GM23338 (cell line): ENCODE data around the gene TENM4. TPM values are rescaled to one million over a fixed set of nuclear protein-coding genes. Genes with fewer than 3 reads are reported as not detected.
A peak's percentile ranks its signal among the peaks of the same experiment; 100 is the strongest.

Source experiments
- ATAC-seq: fragments of 200-7000 bp; cut with Tn5 transposase; 3 replicates; pipeline ENCODE4 v1.9.1; 2020
- DNase-seq: peaks from one replicate; pipeline ENCODE4 v3.0.0-alpha.2; 2015; ENCODE audit warnings: low spot score
- H2AFZ ChIP-seq: fragments of 200-600 bp; sonication (generic); 2 replicates; pipeline ENCODE4 v1.8.0; 2016; ENCODE audit warnings: antibody characterized with exemption, mild to moderate bottlenecking, moderate library complexity
- H3F3A ChIP-seq: fragments of 200-600 bp; sonication (generic); replicated peaks from 2 replicates; pipeline ENCODE4 v1.8.0; 2017; ENCODE audit warnings: antibody characterized with exemption, mixed run types, low read depth
- H3K27ac ChIP-seq: fragments of 200-600 bp; sonication (generic); 2 replicates; pipeline ENCODE4 v1.6.1; 2016; ENCODE audit warnings: low read depth
- H3K27me3 ChIP-seq: fragments of 200-600 bp; sonication (generic); 2 replicates; pipeline ENCODE4 v1.8.0; 2016; ENCODE audit warnings: mild to moderate bottlenecking, mixed run types, moderate library complexity; ENCODE audit not compliant: insufficient read depth
- H3K36me3 ChIP-seq: fragments of 200-600 bp; sonication (generic); 2 replicates; pipeline ENCODE4 v1.8.0; 2016; ENCODE audit warnings: mild to moderate bottlenecking; ENCODE audit not compliant: insufficient read depth
- H3K4me1 ChIP-seq: fragments of 200-600 bp; sonication (generic); 2 replicates; pipeline ENCODE4 v1.8.0; 2016; ENCODE audit warnings: mild to moderate bottlenecking, moderate library complexity; ENCODE audit not compliant: insufficient read depth
- H3K4me2 ChIP-seq: fragments of 200-600 bp; sonication (generic); 2 replicates; pipeline ENCODE4 v1.7.1; 2017; ENCODE audit warnings: mixed run types
- H3K4me3 ChIP-seq: fragments of 200-600 bp; sonication (generic); 2 replicates; pipeline ENCODE4 v1.6.1; 2016; ENCODE audit warnings: mixed run types
- H3K79me2 ChIP-seq: fragments of 200-600 bp; sonication (generic); replicated peaks from 2 replicates; pipeline ENCODE4 v1.8.0; 2017; ENCODE audit warnings: mild to moderate bottlenecking; ENCODE audit not compliant: insufficient read depth
- H3K9me2 ChIP-seq: fragments of 200-600 bp; sonication (generic); 2 replicates; pipeline ENCODE4 v1.8.0; 2017; ENCODE audit not compliant: insufficient read depth
- H4K20me1 ChIP-seq: fragments of 200-600 bp; sonication (generic); replicated peaks from 2 replicates; pipeline ENCODE4 v1.8.0; 2017; ENCODE audit warnings: mild to moderate bottlenecking; ENCODE audit not compliant: insufficient read depth
- H3K27ac Mint-ChIP-seq: 2 replicates; pipeline ENCODE4 v1.8.0; 2020; ENCODE audit warnings: inconsistent platforms, mild to moderate bottlenecking, moderate library complexity, mixed read lengths
- H3K27me3 Mint-ChIP-seq: 3 replicates; pipeline ENCODE4 v1.8.0; 2022; ENCODE audit warnings: low read depth, mild to moderate bottlenecking, moderate library complexity, mixed read lengths, inconsistent platforms; ENCODE audit not compliant: insufficient read depth, poor library complexity
- H3K36me3 Mint-ChIP-seq: 3 replicates; pipeline ENCODE4 v1.8.0; 2021; ENCODE audit warnings: low read depth, mild to moderate bottlenecking, inconsistent platforms, moderate library complexity, mixed read lengths
- H3K4me1 Mint-ChIP-seq: 3 replicates; pipeline ENCODE4 v1.8.0; 2020; ENCODE audit warnings: mild to moderate bottlenecking, inconsistent platforms, mixed read lengths
- H3K4me3 Mint-ChIP-seq: 3 replicates; pipeline ENCODE4 v1.8.0; 2021; ENCODE audit warnings: moderate library complexity, mild to moderate bottlenecking, inconsistent platforms, mixed read lengths
- H3K9me3 Mint-ChIP-seq: 3 replicates; pipeline ENCODE4 v1.8.0; 2020; ENCODE audit warnings: moderate library complexity, mild to moderate bottlenecking, inconsistent platforms, mixed read lengths
- EZH2 ChIP-seq: fragments of 200-600 bp; sonication (generic); IDR thresholded peaks from one replicate; pipeline ENCODE4 v1.8.0; 2017; ENCODE audit warnings: antibody characterized with exemption, mild to moderate bottlenecking, low read depth; ENCODE audit not compliant: unreplicated experiment
- NANOG ChIP-seq: IDR thresholded peaks from 2 replicates; pipeline ENCODE4 v1.6.1; 2016; ENCODE audit warnings: antibody characterized with exemption, borderline replicate concordance
- STAT1 ChIP-seq: IDR thresholded peaks from one replicate; pipeline ENCODE4 v1.6.1; 2016; ENCODE audit warnings: antibody characterized with exemption; ENCODE audit not compliant: unreplicated experiment
- ZNF114 ChIP-seq: fragments of 250-450 bp; sonication (Bioruptor Pico); IDR thresholded peaks from 2 replicates; pipeline ENCODE4 v1.5.0; 2020; ENCODE audit warnings: mild to moderate bottlenecking, moderate library complexity
- ZNF331 ChIP-seq: fragments of 250-450 bp; sonication (Bioruptor Pico); IDR thresholded peaks from 2 replicates; pipeline ENCODE4 v1.5.0; 2020; ENCODE audit warnings: low read depth, mild to moderate bottlenecking, moderate library complexity
- polyA plus RNA-seq: library from polyadenylated mRNA; unstranded; fragments of >200 nt; fragmentation: Nextera tagmentation; extraction: Ambion mirVana; gene quantifications from 2 replicates; pipeline ENCODE4 v1.2.1, GENCODE V29; 2016
- total RNA-seq: library from RNA; depleted of rRNA; stranded (reverse); fragments of >200 nt; shearing (Covaris generic); gene quantifications from 2 replicates; pipeline ENCODE4 v1.2.3, GENCODE V29; 2014
- TF ChIP-seq, protein P1 (sequence below), 2 experiments: fragments of 200-600 bp in 1 of 2; sonication (generic) in 1 of 2; conservative IDR thresholded peaks; 2 replicates each; pipeline versions ENCODE4 v1.5.1 to v1.6.1; 2016 to 2017; ENCODE audit warnings: antibody characterized with exemption in 2 of 2, low read depth in 2 of 2, mild to moderate bottlenecking in 2 of 2, moderate library complexity in 1 of 2
- TF ChIP-seq, protein P2 (sequence below): IDR thresholded peaks from 2 replicates; pipeline ENCODE4 v1.6.1; 2016; ENCODE audit warnings: antibody characterized with exemption
- TF ChIP-seq, protein P3 (sequence below): IDR thresholded peaks from one replicate; pipeline ENCODE4 v1.6.1; 2018; ENCODE audit warnings: antibody characterized with exemption; ENCODE audit not compliant: unreplicated experiment

TENM4 gene
- total and polyA plus RNA-seq, 2 experiments from 2014 or later = 7.3 TPM

DNA sequence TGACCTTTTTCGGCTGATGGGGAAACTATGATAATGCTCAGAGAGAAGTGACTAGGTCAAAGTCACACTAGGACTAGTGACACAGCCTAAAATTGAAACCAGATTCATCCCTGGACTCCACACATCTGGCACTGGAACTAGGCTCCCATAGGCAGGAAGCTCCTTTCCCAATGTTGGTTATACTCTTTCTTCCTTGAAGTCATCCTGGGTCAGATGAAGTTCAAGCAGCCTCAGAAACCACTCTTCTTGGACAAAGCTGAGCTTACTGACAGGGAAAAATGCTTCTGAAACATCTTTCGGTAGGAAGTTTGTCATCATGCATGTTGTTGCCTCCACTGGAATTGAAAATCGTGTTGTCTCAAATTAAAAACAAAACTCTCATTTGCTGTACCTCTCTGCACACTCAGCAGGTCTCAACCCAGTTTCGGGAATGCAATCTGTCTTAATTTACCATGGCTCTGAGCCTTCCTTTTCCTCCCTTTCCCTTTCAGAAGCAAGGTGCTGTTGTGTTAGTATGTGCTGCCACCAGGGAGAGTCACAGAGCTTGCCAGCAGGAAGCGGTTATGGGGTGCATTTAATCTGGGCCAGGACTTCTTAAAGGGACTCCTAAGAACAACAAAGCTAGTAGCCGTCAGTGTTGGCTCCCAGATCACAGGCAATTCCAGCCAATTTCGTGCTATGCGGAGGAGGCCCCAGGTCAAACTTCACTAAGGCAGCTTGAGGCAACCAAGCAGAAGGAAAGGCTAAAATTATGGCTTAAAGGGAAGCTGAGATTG is 384.8 kb downstream of the TENM4 start:
- no peaks in the 10 kb centered on the region for H3F3A ChIP-seq
- no peak overlapping the region for H3K4me3 Mint-ChIP-seq
- no peaks in the 10 kb centered on the region for H3K9me3 Mint-ChIP-seq
- no peaks in the 10 kb centered on the region for H3K36me3 ChIP-seq
- TF ChIP-seq, protein P1, sequence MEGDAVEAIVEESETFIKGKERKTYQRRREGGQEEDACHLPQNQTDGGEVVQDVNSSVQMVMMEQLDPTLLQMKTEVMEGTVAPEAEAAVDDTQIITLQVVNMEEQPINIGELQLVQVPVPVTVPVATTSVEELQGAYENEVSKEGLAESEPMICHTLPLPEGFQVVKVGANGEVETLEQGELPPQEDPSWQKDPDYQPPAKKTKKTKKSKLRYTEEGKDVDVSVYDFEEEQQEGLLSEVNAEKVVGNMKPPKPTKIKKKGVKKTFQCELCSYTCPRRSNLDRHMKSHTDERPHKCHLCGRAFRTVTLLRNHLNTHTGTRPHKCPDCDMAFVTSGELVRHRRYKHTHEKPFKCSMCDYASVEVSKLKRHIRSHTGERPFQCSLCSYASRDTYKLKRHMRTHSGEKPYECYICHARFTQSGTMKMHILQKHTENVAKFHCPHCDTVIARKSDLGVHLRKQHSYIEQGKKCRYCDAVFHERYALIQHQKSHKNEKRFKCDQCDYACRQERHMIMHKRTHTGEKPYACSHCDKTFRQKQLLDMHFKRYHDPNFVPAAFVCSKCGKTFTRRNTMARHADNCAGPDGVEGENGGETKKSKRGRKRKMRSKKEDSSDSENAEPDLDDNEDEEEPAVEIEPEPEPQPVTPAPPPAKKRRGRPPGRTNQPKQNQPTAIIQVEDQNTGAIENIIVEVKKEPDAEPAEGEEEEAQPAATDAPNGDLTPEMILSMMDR (conservative IDR thresholded peaks at IDR 0.05; ENCODE audit: low read depth in 2 of 2) = peak; percentile 16 to 57; a peak in 2 of 4 replicates
- TF ChIP-seq ZNF331 (CRISPR knock-in tag) (no peak), ZNF114 (CRISPR knock-in tag) (no peak)
- H3K4me2 ChIP-seq = no peak overlapping the region
- H3K4me3 ChIP-seq = no peak overlapping the region
- H3K36me3 Mint-ChIP-seq = no peaks in the 10 kb centered on the region; the same call in 2 of the 3 replicates
- no peak overlapping the region for H3K27ac ChIP-seq
- H3K4me1 ChIP-seq = 0 out of 2 replicates have a peak, but pooled peaks cover 9% of the 10 kb centered on the region
- H3K79me2 ChIP-seq = no peaks in the 10 kb centered on the region
- H3K27ac Mint-ChIP-seq = no peak overlapping the region
- no peaks in the 10 kb centered on the region for H3K9me2 ChIP-seq
- peaks cover 17% of the 10 kb centered on the region for H3K4me1 Mint-ChIP-seq
- DNase-seq (peak; percentile 45), ATAC-seq (peak; percentile 55)
- H3K27me3 ChIP-seq = no peaks in the 10 kb centered on the region
- H3K27me3 Mint-ChIP-seq = peaks cover 5% of the 10 kb centered on the region
- no peaks in the 10 kb centered on the region for H4K20me1 ChIP-seq
- H2AFZ ChIP-seq = no peak overlapping the region

DNA sequence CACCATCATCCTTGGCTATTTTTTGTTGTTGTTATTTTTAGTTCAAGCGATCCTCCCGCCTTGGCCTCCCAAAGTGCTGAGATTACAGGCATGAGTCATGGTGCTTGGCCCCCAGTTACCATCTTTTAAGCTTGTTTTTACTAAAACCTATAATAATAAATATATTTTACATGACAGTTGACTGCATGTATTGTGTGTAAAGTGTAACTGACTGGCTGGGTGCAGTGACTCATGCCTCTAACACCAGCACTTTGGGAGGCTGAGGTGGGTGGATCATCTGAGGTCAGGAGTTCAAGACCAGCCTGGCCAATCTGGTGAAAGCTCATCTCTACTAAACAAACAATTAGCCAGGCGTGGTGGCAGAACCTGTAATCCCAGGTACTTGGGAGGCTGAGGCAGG is 386.2 kb downstream of the TENM4 start:
- Histone ChIP-seq H3K27ac (no peak overlapping the region), H3F3A (no peaks in the 10 kb centered on the region), H3K4me2 (no peak overlapping the region), H3K79me2 (no peaks in the 10 kb centered on the region), H3K36me3 (no peaks in the 10 kb centered on the region), H4K20me1 (no peaks in the 10 kb centered on the region), H3K27me3 (no peaks in the 10 kb centered on the region), H3K4me3 (no peak overlapping the region), H3K4me1 (peaks cover 6% of the 10 kb centered on the region; the same call in 1 of the 2 replicates), H3K9me2 (no peaks in the 10 kb centered on the region), H2AFZ (no peak overlapping the region)
- ATAC-seq (no peak), DNase-seq (no peak)
- Mint-ChIP-seq H3K4me1 (peaks cover 14% of the 10 kb centered on the region), H3K27me3 (peaks cover 5% of the 10 kb centered on the region), H3K9me3 (no peaks in the 10 kb centered on the region), H3K4me3 (no peak overlapping the region), H3K36me3 (no peaks in the 10 kb centered on the region; the same call in 2 of the 3 replicates), H3K27ac (no peak overlapping the region)
- TF ChIP-seq EZH2 = no peak
- TF ChIP-seq STAT1 = no peak
- TF ChIP-seq NANOG = no peak
- TF ChIP-seq, protein P2, sequence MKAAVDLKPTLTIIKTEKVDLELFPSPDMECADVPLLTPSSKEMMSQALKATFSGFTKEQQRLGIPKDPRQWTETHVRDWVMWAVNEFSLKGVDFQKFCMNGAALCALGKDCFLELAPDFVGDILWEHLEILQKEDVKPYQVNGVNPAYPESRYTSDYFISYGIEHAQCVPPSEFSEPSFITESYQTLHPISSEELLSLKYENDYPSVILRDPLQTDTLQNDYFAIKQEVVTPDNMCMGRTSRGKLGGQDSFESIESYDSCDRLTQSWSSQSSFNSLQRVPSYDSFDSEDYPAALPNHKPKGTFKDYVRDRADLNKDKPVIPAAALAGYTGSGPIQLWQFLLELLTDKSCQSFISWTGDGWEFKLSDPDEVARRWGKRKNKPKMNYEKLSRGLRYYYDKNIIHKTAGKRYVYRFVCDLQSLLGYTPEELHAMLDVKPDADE = no peak
- TF ChIP-seq, protein P3, sequence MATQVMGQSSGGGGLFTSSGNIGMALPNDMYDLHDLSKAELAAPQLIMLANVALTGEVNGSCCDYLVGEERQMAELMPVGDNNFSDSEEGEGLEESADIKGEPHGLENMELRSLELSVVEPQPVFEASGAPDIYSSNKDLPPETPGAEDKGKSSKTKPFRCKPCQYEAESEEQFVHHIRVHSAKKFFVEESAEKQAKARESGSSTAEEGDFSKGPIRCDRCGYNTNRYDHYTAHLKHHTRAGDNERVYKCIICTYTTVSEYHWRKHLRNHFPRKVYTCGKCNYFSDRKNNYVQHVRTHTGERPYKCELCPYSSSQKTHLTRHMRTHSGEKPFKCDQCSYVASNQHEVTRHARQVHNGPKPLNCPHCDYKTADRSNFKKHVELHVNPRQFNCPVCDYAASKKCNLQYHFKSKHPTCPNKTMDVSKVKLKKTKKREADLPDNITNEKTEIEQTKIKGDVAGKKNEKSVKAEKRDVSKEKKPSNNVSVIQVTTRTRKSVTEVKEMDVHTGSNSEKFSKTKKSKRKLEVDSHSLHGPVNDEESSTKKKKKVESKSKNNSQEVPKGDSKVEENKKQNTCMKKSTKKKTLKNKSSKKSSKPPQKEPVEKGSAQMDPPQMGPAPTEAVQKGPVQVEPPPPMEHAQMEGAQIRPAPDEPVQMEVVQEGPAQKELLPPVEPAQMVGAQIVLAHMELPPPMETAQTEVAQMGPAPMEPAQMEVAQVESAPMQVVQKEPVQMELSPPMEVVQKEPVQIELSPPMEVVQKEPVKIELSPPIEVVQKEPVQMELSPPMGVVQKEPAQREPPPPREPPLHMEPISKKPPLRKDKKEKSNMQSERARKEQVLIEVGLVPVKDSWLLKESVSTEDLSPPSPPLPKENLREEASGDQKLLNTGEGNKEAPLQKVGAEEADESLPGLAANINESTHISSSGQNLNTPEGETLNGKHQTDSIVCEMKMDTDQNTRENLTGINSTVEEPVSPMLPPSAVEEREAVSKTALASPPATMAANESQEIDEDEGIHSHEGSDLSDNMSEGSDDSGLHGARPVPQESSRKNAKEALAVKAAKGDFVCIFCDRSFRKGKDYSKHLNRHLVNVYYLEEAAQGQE = no peak
